GM23338 (cell line): ENCODE measurements around the gene DMBX1. TPM values are rescaled to one million over a fixed set of nuclear protein-coding genes. Genes with fewer than 3 reads are reported as not detected.

Experiments
- NANOG ChIP-seq: IDR thresholded peaks from 2 replicates; pipeline ENCODE4 v1.6.1; 2016; ENCODE audit warnings: antibody characterized with exemption, borderline replicate concordance
- ZNF462 ChIP-seq: fragments of 250-450 bp; sonication (Bioruptor Pico); IDR thresholded peaks from 2 replicates; pipeline ENCODE4 v1.5.0; 2020; ENCODE audit warnings: mild to moderate bottlenecking, moderate library complexity
- polyA plus RNA-seq: library from polyadenylated mRNA; unstranded; fragments of >200 nt; fragmentation: Nextera tagmentation; extraction: Ambion mirVana; gene quantifications from 2 replicates; pipeline ENCODE4 v1.2.1, GENCODE V29; 2016
- total RNA-seq: library from RNA; depleted of rRNA; stranded (reverse); fragments of >200 nt; shearing (Covaris generic); gene quantifications from 2 replicates; pipeline ENCODE4 v1.2.3, GENCODE V29; 2014; rRNA removed

Gene DMBX1
- total and polyA plus RNA-seq, 2 experiments from 2014 or later: 0.11 TPM; not detected in 1

GRCh38 chr1:46538147-46538546, 48.5 kb downstream of the DMBX1 start (continued):
- no peak for TF ChIP-seq ZNF462
- TF ChIP-seq NANOG: no peak

Other genes with a start within 250 kb of the DMBX1 start
- gene RAD54L, start 242.1 kb upstream of the DMBX1 start, total RNA-seq: 32.5 and 48.1 TPM in 2 replicates
- 26.4 TPM in 2 replicates for gene RAD54L, start 242.1 kb upstream of the DMBX1 start, polyA plus RNA-seq
- 52.8 and 69.4 TPM in 2 replicates for gene LRRC41, start 186.2 kb upstream of the DMBX1 start, total RNA-seq
- gene LRRC41, start 186.2 kb upstream of the DMBX1 start, polyA plus RNA-seq: 19.0 and 20.1 TPM in 2 replicates
- 579 and 750 TPM in 2 replicates for gene UQCRH, start 186.1 kb upstream of the DMBX1 start, total RNA-seq
- 1,330 and 1,384 TPM in 2 replicates for gene UQCRH, start 186.1 kb upstream of the DMBX1 start, polyA plus RNA-seq
- gene NSUN4, start 149.0 kb upstream of the DMBX1 start, total RNA-seq: 11.6 and 18.6 TPM in 2 replicates
- gene NSUN4, start 149.0 kb upstream of the DMBX1 start, polyA plus RNA-seq: 7.4 and 8.9 TPM in 2 replicates
- gene FAAH, start 95.5 kb upstream of the DMBX1 start, total RNA-seq: 17.9 and 24.0 TPM in 2 replicates
- 10.7 and 12.3 TPM in 2 replicates for gene FAAH, start 95.5 kb upstream of the DMBX1 start, polyA plus RNA-seq
- gene KNCN, start 61.8 kb downstream of the DMBX1 start, total RNA-seq: not detected in 2 replicates
- gene KNCN, start 61.8 kb downstream of the DMBX1 start, polyA plus RNA-seq: not detected in 2 replicates
- gene MKNK1, start 114.4 kb downstream of the DMBX1 start, total RNA-seq: 9.7 and 11.8 TPM in 2 replicates
- gene MKNK1, start 114.4 kb downstream of the DMBX1 start, polyA plus RNA-seq: 15.3 and 20.5 TPM in 2 replicates
- 6.2 and 6.3 TPM in 2 replicates for gene MOB3C, start 127.0 kb downstream of the DMBX1 start, total RNA-seq
- 0.78 and 1.1 TPM in 2 replicates for gene MOB3C, start 127.0 kb downstream of the DMBX1 start, polyA plus RNA-seq
- gene ATPAF1, start 178.5 kb downstream of the DMBX1 start, total RNA-seq: 45.9 and 67.6 TPM in 2 replicates
- 35.9 and 41.2 TPM in 2 replicates for gene ATPAF1, start 178.5 kb downstream of the DMBX1 start, polyA plus RNA-seq
- not detected in 2 replicates for gene TEX38, start 182.0 kb downstream of the DMBX1 start, total RNA-seq
- 0.37 TPM in 1 of 2 replicates, not detected in the other for gene TEX38, start 182.0 kb downstream of the DMBX1 start, polyA plus RNA-seq
- gene EFCAB14, start 229.3 kb downstream of the DMBX1 start, total RNA-seq: 48.7 and 49.0 TPM in 2 replicates
- gene EFCAB14, start 229.3 kb downstream of the DMBX1 start, polyA plus RNA-seq: 20.8 and 23.3 TPM in 2 replicates